PFSK-1 (cell line): ENCODE data around the gene SLC25A33.

Experiments used
- FOXP2 ChIP-seq: optimal IDR thresholded peaks from 2 replicates; pipeline ENCODE3; 2011; ENCODE audit warnings: borderline replicate concordance, control low read depth, inconsistent platforms; ENCODE audit not compliant: insufficient read depth; ENCODE audit errors: extremely low read length, extremely low read depth
- POLR2AphosphoS5 ChIP-seq: IDR thresholded peaks from 2 replicates; pipeline ENCODE4 v1.6.1; 2012; ENCODE audit warnings: low read depth, mild to moderate bottlenecking, control low read depth, low read length, moderate library complexity
- SIN3A ChIP-seq: IDR thresholded peaks from 2 replicates; pipeline ENCODE4 v1.6.1; 2012; ENCODE audit warnings: mild to moderate bottlenecking, low read length, moderate library complexity, borderline replicate concordance; ENCODE audit not compliant: insufficient read depth
- TAF1 ChIP-seq: IDR thresholded peaks from 2 replicates; pipeline ENCODE4 v1.6.1; 2012; ENCODE audit warnings: low read length, control low read depth, borderline replicate concordance; ENCODE audit not compliant: insufficient read depth
- TF ChIP-seq, protein P1 (sequence below), 2 experiments: IDR thresholded peaks; 2 replicates each; pipeline versions ENCODE4 v1.6.1 to v1.8.0; 2011 to 2012; ENCODE audit warnings: low read depth in 2 of 2, low read length in 2 of 2, control low read depth in 1 of 2, inconsistent platforms in 1 of 2, mild to moderate bottlenecking in 1 of 2, moderate library complexity in 1 of 2; ENCODE audit not compliant: insufficient read depth in 1 of 2

The SLC25A33 gene

GRCh38 chr1:9606948-9607347, 67.7 kb downstream of the SLC25A33 start:
- TF ChIP-seq, protein P1, sequence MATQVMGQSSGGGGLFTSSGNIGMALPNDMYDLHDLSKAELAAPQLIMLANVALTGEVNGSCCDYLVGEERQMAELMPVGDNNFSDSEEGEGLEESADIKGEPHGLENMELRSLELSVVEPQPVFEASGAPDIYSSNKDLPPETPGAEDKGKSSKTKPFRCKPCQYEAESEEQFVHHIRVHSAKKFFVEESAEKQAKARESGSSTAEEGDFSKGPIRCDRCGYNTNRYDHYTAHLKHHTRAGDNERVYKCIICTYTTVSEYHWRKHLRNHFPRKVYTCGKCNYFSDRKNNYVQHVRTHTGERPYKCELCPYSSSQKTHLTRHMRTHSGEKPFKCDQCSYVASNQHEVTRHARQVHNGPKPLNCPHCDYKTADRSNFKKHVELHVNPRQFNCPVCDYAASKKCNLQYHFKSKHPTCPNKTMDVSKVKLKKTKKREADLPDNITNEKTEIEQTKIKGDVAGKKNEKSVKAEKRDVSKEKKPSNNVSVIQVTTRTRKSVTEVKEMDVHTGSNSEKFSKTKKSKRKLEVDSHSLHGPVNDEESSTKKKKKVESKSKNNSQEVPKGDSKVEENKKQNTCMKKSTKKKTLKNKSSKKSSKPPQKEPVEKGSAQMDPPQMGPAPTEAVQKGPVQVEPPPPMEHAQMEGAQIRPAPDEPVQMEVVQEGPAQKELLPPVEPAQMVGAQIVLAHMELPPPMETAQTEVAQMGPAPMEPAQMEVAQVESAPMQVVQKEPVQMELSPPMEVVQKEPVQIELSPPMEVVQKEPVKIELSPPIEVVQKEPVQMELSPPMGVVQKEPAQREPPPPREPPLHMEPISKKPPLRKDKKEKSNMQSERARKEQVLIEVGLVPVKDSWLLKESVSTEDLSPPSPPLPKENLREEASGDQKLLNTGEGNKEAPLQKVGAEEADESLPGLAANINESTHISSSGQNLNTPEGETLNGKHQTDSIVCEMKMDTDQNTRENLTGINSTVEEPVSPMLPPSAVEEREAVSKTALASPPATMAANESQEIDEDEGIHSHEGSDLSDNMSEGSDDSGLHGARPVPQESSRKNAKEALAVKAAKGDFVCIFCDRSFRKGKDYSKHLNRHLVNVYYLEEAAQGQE (IDR thresholded peaks at IDR 0.05; ENCODE audit: insufficient read depth in 1 of 2, low read depth in 2 of 2, low read length in 2 of 2), result no peak
- TF ChIP-seq POLR2AphosphoS5 (no peak), FOXP2 (no peak), SIN3A (no peak), TAF1 (no peak)

GRCh38 chr1:9607352-9607751, 68.1 kb downstream of the SLC25A33 start:
- no peak for TF ChIP-seq FOXP2
- no peak for TF ChIP-seq POLR2AphosphoS5
- TF ChIP-seq, protein P1 (IDR thresholded peaks at IDR 0.05; ENCODE audit: insufficient read depth in 1 of 2, low read depth in 2 of 2, low read length in 2 of 2), result no peak
- no peak for TF ChIP-seq TAF1
- no peak for TF ChIP-seq SIN3A

DNA sequence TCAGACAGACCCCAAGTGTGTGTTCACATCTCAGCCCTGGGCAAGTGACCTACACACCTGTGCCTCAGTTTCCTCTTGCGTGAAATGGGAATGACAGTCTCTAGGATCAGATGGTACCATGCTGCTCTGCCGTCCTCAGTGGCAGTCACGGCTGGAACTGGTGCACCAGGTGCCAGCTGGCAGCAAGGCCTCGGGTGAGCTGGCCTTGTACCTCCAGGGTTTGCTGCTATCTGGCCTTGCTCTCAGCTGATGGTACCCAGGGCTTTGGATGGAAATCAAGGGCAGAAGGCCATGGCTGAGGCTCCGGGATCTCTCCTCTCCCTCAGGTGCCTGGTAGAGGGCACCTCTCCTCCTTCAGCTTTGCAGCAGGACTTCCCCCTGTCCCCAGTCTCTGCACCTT, 70.7 kb downstream of the SLC25A33 start:
- TF ChIP-seq, protein P1 (IDR thresholded peaks at IDR 0.05; ENCODE audit: insufficient read depth in 1 of 2, low read depth in 2 of 2, low read length in 2 of 2), result no peak
- no peak for TF ChIP-seq FOXP2

GRCh38 chr1:9610548-9610947, 71.3 kb downstream of the SLC25A33 start:
- TF ChIP-seq FOXP2, result no peak
- TF ChIP-seq, protein P1 (IDR thresholded peaks at IDR 0.05; ENCODE audit: insufficient read depth in 1 of 2, low read depth in 2 of 2, low read length in 2 of 2), result no peak
- TF ChIP-seq SIN3A, result no peak
- TF ChIP-seq TAF1, result no peak
- no peak for TF ChIP-seq POLR2AphosphoS5

GRCh38 chr1:9611716-9612115, 72.5 kb downstream of the SLC25A33 start:
- TF ChIP-seq TAF1 (no peak), POLR2AphosphoS5 (no peak), SIN3A (no peak)
